Keratinocyte (primary cell): ENCODE results near the gene ZNF217. TPM values are rescaled to one million over a fixed set of nuclear protein-coding genes. Genes with fewer than 3 reads are reported as not detected.
"Not testable (repeated sequence)": the region's sequence is repeated elsewhere in the genome, so short reads cannot be mapped to it uniquely, and the experiment has no call there.

Source experiments
- DNase-seq: peaks from one replicate; pipeline ENCODE4 v3.0.0-alpha.2; 2011; ENCODE audit warnings: low read depth, missing footprints, low spot score
- FAIRE-seq: peaks from 2 replicates; lab custom pipeline; 2011; peaks lifted over from hg19 to GRCh38; lab: Jason Lieb, UNC
- H2AFZ ChIP-seq: 2 replicates; pipeline ENCODE4 v1.6.0; 2012; ENCODE audit warnings: low read length, control low read depth, inconsistent platforms; ENCODE audit not compliant: control insufficient read depth
- H3K27ac ChIP-seq: 2 replicates; pipeline ENCODE4 v1.5.1; 2011; ENCODE audit warnings: low read length; ENCODE audit not compliant: control insufficient read depth, insufficient read depth
- H3K27me3 ChIP-seq: 3 replicates; pipeline ENCODE4 v1.6.0; 2011; ENCODE audit warnings: low read length; ENCODE audit not compliant: control insufficient read depth, insufficient read depth; ENCODE audit errors: extremely low read depth
- H3K36me3 ChIP-seq, 2 experiments: 2 replicates in 1 of 2; 3 replicates in 1 of 2; pipeline ENCODE4 v1.5.1; 2011; ENCODE audit warnings: low read length in 2 of 2, mild to moderate bottlenecking in 1 of 2; ENCODE audit not compliant: control insufficient read depth in 2 of 2, insufficient read depth in 2 of 2; ENCODE audit errors: extremely low read depth in 1 of 2
- H3K4me1 ChIP-seq: 3 replicates; pipeline ENCODE4 v1.5.1; 2011; ENCODE audit warnings: low read length; ENCODE audit not compliant: control insufficient read depth, insufficient read depth; ENCODE audit errors: extremely low read depth
- H3K4me2 ChIP-seq: 3 replicates; pipeline ENCODE4 v1.6.0; 2011; ENCODE audit warnings: low read depth, low read length; ENCODE audit not compliant: control insufficient read depth, insufficient read depth; ENCODE audit errors: extremely low read depth
- H3K4me3 ChIP-seq, 3 experiments: fragments of 200-600 bp in 1 of 3; sonication (generic) in 1 of 3; 2 replicates in 2 of 3; 3 replicates in 1 of 3; pipeline ENCODE4 v1.5.1; 2011 to 2016; ENCODE audit warnings: low read length in 3 of 3, mild to moderate bottlenecking in 3 of 3, control low read depth in 2 of 3, inconsistent platforms in 1 of 3, low read depth in 1 of 3, mixed read lengths in 1 of 3, mixed run types in 1 of 3, moderate library complexity in 1 of 3; ENCODE audit not compliant: control insufficient read depth in 2 of 3, insufficient read depth in 2 of 3; ENCODE audit errors: extremely low read depth in 1 of 3
- H3K79me2 ChIP-seq: 2 replicates; pipeline ENCODE4 v1.6.0; 2012; ENCODE audit warnings: low read length; ENCODE audit not compliant: control insufficient read depth, insufficient read depth
- H3K9ac ChIP-seq: 3 replicates; pipeline ENCODE4 v1.6.0; 2011; ENCODE audit warnings: low read length; ENCODE audit not compliant: control insufficient read depth, insufficient read depth; ENCODE audit errors: extremely low read depth
- H3K9me1 ChIP-seq: 3 replicates; pipeline ENCODE4 v1.6.0; 2011; ENCODE audit warnings: low read length; ENCODE audit not compliant: control insufficient read depth, insufficient read depth; ENCODE audit errors: extremely low read depth
- H3K9me3 ChIP-seq: 2 replicates; pipeline ENCODE4 v1.5.1; 2012; ENCODE audit warnings: low read depth, low read length; ENCODE audit not compliant: control insufficient read depth
- H4K20me1 ChIP-seq: 3 replicates; pipeline ENCODE4 v1.6.0; 2011; ENCODE audit warnings: low read length; ENCODE audit not compliant: control insufficient read depth, insufficient read depth; ENCODE audit errors: extremely low read depth
- dilution Hi-C: fragments of 300-500 bp; cut with MboI; formaldehyde crosslinking; loops from one replicate; pipeline ENCODE4 v1.7.0; 2020; ENCODE audit warnings: low sequenced_read_pairs; ENCODE audit not compliant: extremely low pct_ligation_motif_present
- polyA plus RNA-seq, 5 experiments: library from polyadenylated mRNA; depleted of rRNA in 3 of 5; stranded (reverse) in 3 of 5; stranded (forward) in 1 of 5; unstranded in 1 of 5; fragments of >200 nt; gene quantifications; 1 replicate in 1 of 5; 2 replicates in 3 of 5; 3 replicates in 1 of 5; pipeline versions ENCODE4 v1.2.1 to v1.2.3, GENCODE V29; 2011 to 2012; ENCODE audit warnings: missing spikeins in 2 of 5, low read depth in 1 of 5, low replicate concordance in 1 of 5

ZNF217 gene
- polyA plus RNA-seq, 1 donor (not counting 4 experiments of a cell fraction or from before 2014, with no cell fraction given): 17.3 TPM

DNA sequence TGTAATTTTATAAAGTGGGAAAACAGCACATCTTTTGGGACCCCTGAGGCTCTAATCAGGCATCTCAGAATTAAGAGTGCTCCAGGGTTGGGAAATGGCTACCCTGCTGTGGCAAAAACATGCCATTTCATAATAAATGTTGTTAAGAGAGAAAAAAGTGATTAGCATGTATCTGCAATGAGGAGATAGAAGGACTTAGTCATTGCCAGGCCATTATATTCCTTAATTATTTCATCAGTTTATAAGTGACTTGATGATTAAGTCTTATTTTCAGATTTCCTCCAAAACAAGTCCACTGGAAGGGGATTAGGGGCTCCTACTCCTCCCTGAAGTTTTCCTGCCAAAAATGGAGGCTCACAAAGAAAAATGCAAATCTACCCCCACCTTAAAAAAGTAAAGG lies 3.0 kb downstream of the ZNF217 start:
- peak overlapping the region; percentile 92 for H3K27ac ChIP-seq
- peak overlapping the region; percentile 89 for H3K9ac ChIP-seq
- H3K9me3 ChIP-seq, FAIRE-seq, H2AFZ ChIP-seq, DNase-seq, H3K27me3 ChIP-seq, H3K9me1 ChIP-seq, dilution Hi-C loops, H3K36me3 ChIP-seq, H4K20me1 ChIP-seq: not testable (repeated sequence)
- H3K4me3 ChIP-seq: peak overlapping the region; percentile 68 to 80 (median 79)
- H3K79me2 ChIP-seq: peaks cover 79% of the 10 kb centered on the region
- peaks cover 24% of the 10 kb centered on the region for H3K4me1 ChIP-seq
- peak overlapping the region; percentile 85 for H3K4me2 ChIP-seq

- H3K36me3 ChIP-seq, FAIRE-seq, H4K20me1 ChIP-seq, dilution Hi-C loops, H2AFZ ChIP-seq, H3K9me3 ChIP-seq, H3K9me1 ChIP-seq, H3K27me3 ChIP-seq, DNase-seq: not testable (repeated sequence)
- peak overlapping the region in 1 of 3 experiments; percentile 51 for H3K4me3 ChIP-seq
- peak overlapping the region; percentile 89 for H3K9ac ChIP-seq
- H3K4me1 ChIP-seq: peaks cover 26% of the 10 kb centered on the region
- H3K27ac ChIP-seq: peak overlapping the region; percentile 92
- peak overlapping the region; percentile 85 for H3K4me2 ChIP-seq
- H3K79me2 ChIP-seq: peaks cover 80% of the 10 kb centered on the region
Measured at GRCh38 chr20:53590122-53590521, 3.5 kb downstream of the ZNF217 start.

DNA sequence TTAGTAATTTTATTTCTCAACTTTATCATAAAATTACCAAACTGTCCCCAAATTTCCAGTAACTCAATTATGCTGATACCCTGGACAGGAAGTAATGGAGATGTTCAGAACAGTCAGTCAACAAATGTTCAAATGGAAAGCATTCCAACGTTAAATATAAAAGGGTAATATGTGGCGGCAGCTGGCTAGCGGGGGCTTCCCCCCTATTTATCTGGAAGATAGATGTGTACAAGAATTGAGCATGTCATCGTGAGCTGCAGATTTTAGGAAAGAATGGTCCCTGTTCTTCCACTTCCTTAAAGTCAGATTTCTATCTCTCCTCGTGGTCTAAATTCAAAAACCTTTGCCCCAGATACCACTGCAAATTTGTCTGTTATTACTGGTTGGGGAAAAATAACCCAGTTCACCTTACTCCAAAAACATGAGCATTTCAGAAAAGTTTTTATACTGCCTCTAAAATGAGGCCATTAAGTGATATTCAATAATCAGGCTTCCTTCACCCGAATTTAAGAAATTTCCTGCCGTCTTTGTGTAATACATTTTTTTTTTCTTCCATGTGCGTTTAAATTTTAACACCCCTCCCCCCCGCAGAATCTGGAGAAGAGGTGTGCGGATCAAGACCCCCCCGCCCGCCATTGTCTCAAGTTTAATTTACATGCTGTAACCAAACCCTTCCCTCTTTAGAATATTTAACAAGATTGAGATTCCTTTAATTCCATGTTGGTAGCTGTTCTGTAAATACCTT lies 4.1 kb downstream of the ZNF217 start:
- H3K27me3 ChIP-seq, H3K9me3 ChIP-seq, H3K9me1 ChIP-seq, H4K20me1 ChIP-seq, dilution Hi-C loops, H3K36me3 ChIP-seq, H2AFZ ChIP-seq, FAIRE-seq, DNase-seq: not testable (repeated sequence)
- H3K79me2 ChIP-seq: peaks cover 78% of the 10 kb centered on the region
- peak overlapping the region; percentile 92 for H3K27ac ChIP-seq
- H3K4me2 ChIP-seq: peak overlapping the region; percentile 85
- H3K4me3 ChIP-seq: peak overlapping the region in 2 of 3 experiments; percentile 38 to 51
- peaks cover 29% of the 10 kb centered on the region for H3K4me1 ChIP-seq
- H3K9ac ChIP-seq: peak overlapping the region; percentile 89

DNA sequence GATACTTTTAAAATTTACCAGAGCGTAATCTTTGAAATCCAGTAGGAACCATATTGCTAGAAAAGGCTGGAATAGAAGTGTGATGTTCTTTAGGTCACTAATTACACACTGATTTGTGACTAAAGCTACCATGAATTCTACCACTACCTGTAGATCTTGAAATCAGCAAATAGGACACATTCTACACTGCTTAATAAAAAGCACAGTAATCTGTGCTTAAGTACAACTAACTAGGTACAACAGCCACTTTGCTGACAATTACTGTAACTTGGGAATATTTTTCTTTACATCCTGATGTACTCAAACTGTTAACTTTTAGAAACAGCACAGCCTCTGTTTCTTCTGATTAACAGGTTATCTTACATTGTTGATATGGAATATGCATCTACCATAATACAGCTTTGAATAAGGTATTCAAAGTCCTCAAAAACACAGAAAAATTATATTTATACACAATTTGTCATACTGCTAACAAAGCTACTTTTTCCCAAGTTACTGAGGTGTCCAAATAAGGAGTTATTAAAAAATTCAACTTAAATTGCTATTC lies 6.4 kb downstream of the ZNF217 start:
- DNase-seq, H3K27me3 ChIP-seq, H3K9ac ChIP-seq, H4K20me1 ChIP-seq, H3K4me3 ChIP-seq, H3K9me1 ChIP-seq, FAIRE-seq, H2AFZ ChIP-seq, H3K36me3 ChIP-seq, dilution Hi-C loops, H3K27ac ChIP-seq, H3K9me3 ChIP-seq: not testable (repeated sequence)
- Histone ChIP-seq H3K4me1 (peaks cover 37% of the 10 kb centered on the region), H3K79me2 (peaks cover 81% of the 10 kb centered on the region), H3K4me2 (peak overlapping the region; percentile 27)
